Measurements from ENCODE around the gene RBM38. TPM values are rescaled to one million over a fixed set of nuclear protein-coding genes. Genes with fewer than 3 reads are reported as not detected.

Gene RBM38
- total RNA-seq, 2 donors from 2014 or later: 176 to 257 TPM

DNA sequence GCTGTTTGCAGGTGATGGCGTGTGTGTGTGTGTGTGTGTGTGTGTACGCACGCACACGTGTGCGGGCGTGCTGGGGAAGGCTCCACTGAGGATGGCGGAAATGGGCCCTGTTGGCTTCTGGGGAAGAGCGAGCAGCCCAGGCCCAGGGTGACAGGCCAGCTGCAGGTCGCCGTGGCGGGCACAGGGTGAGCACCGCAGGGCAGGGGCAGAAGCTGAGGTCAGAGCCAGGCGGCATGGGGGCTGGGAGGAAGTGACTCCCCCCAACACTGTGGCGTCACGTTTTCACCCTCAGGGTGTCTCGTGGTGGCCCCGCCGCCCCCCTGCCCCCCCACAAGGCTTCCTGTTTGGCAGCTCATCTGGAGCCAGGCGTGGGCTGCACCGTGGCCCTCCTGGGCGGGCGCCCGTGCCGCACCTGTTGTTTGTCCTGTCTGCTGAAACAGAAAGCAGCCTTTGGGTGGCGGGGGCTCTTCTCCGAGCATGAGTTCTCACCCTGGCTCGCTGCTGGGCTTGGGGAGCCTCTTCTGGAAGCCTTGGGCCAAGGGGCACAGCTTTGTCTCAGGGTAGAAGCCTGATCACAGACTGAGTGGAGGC lies 7.1 kb downstream of the RBM38 start:
- Mint-ChIP-seq H3K27me3 (no peaks in the 10 kb centered on the region), H3K4me1 (peaks cover 58% of the 10 kb centered on the region), H3K27ac (peak overlapping the region; percentile 100), H3K4me3 (peak overlapping the region; percentile 92), H3K36me3 (ENCODE audit: low read depth) (peaks cover 3% of the 10 kb centered on the region)
- DNase-seq: peak; percentile 75 to 89 (median 80)
- peak; percentile 81 for ATAC-seq
- no peaks in the 10 kb centered on the region for H3K9me3 ChIP-seq (ENCODE audit: control insufficient read depth, low read length, poor library complexity, severe bottlenecking)

DNA sequence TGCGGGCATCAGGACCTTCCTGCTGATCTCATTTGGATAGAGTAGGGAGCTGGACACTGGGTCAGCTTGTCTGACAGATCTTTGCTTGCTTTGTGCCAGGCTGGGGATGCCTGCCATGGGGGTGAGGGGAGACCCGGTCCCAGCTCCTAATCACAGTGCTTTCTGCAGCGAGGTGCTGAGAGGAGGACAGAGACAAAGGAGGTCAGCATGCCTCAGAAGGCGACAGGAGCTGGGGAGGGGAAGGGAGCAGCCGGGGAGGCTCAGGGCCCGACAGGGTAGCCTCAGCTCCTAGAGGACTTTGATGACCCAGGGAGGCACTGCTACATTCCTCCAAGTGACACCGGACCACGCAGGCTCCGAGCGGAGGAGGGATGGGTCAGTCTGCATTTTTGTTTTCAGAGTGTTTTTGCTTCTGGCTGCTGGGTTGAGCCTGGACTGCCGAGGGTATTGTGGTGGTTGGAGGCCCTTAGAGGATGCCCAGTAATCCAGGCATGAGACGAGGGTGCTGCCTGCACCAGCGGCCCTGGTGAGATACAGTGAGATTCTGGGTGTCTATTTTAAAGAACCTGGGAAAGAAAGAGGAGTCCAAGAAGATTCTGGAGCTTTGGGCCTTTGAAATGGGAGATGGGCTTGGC lies 7.8 kb downstream of the RBM38 start:
- no peak for DNase-seq
- peak overlapping the region; percentile 100 for H3K27ac Mint-ChIP-seq
- ATAC-seq: no peak
- H3K4me1 Mint-ChIP-seq: peaks cover 56% of the 10 kb centered on the region
- H3K27me3 Mint-ChIP-seq: no peaks in the 10 kb centered on the region
- peak overlapping the region; percentile 92 for H3K4me3 Mint-ChIP-seq
- H3K9me3 ChIP-seq (ENCODE audit: control insufficient read depth, low read length, poor library complexity, severe bottlenecking): no peaks in the 10 kb centered on the region
- H3K36me3 Mint-ChIP-seq (ENCODE audit: low read depth): peaks cover 3% of the 10 kb centered on the region

DNA sequence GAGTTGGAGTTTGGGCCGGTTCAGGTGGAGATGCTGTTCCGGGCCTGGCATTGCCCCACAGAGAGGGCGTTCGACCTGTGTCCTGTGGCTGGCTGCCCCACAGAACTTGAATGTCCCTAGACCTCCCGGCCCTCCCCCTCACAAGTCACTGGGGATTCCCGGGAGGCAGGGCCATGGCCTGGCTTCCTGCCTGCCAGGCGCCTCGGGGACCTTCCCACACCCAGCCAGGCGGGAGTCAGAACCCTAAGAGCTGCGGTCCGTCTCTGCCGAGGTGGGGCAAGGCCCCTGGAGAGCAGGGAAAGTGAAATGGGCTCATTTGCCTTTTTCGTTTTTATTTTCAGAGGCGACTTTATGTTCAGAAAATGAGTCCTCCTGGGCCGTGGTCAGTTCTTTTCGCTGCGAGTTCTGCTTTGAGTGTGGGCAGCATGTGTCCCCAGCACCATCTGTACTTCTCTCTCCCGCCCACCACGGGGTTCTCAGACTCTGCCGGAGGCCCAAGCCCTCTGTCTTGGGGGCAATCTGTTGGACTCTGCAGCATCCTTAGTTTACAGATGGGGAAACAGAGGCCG lies 8.5 kb downstream of the RBM38 start:
- Mint-ChIP-seq H3K27me3 (no peaks in the 10 kb centered on the region), H3K36me3 (ENCODE audit: low read depth) (peaks cover 3% of the 10 kb centered on the region), H3K27ac (peak overlapping the region; percentile 100), H3K4me3 (peak overlapping the region; percentile 92), H3K4me1 (peaks cover 50% of the 10 kb centered on the region)
- DNase-seq: peak; percentile 35 to 58 (median 47)
- no peaks in the 10 kb centered on the region for H3K9me3 ChIP-seq (ENCODE audit: control insufficient read depth, low read length, poor library complexity, severe bottlenecking)
- peak; percentile 5 for ATAC-seq

- Mint-ChIP-seq H3K4me1 (peaks cover 54% of the 10 kb centered on the region), H3K36me3 (ENCODE audit: low read depth) (peaks cover 3% of the 10 kb centered on the region), H3K27me3 (no peaks in the 10 kb centered on the region), H3K4me3 (peak overlapping the region; percentile 75), H3K27ac (peak overlapping the region; percentile 100)
- DNase-seq: no peak
- ATAC-seq: no peak
- H3K9me3 ChIP-seq (ENCODE audit: control insufficient read depth, low read length, poor library complexity, severe bottlenecking): no peaks in the 10 kb centered on the region
These were observed 9.1 kb downstream of the RBM38 start for GRCh38 chr20:57400231-57400701.

GRCh38 chr20:57400821-57401564 lies 9.8 kb downstream of the RBM38 start:
- H3K4me1 Mint-ChIP-seq: peaks cover 54% of the 10 kb centered on the region
- H3K4me3 Mint-ChIP-seq: peak overlapping the region; percentile 75

GRCh38 chr20:57401565-57401918 lies 10.3 kb downstream of the RBM38 start:
- H3K27me3 Mint-ChIP-seq: no peaks in the 10 kb centered on the region
- H3K4me3 Mint-ChIP-seq: peak overlapping the region; percentile 75
- ATAC-seq: no peak
- H3K27ac Mint-ChIP-seq: peak overlapping the region; percentile 100
- peaks cover 3% of the 10 kb centered on the region for H3K36me3 Mint-ChIP-seq (ENCODE audit: low read depth)
- DNase-seq: no peak
- no peaks in the 10 kb centered on the region for H3K9me3 ChIP-seq (ENCODE audit: control insufficient read depth, low read length, poor library complexity, severe bottlenecking)
- H3K4me1 Mint-ChIP-seq: peaks cover 51% of the 10 kb centered on the region

More at GRCh38 chr20:57400821-57401564, 9.8 kb downstream of the RBM38 start:
- H3K27ac Mint-ChIP-seq: peak overlapping the region; percentile 100
- DNase-seq (no peak), ATAC-seq (no peak)
- no peaks in the 10 kb centered on the region for H3K27me3 Mint-ChIP-seq
- H3K36me3 Mint-ChIP-seq (ENCODE audit: low read depth): peaks cover 3% of the 10 kb centered on the region
- no peaks in the 10 kb centered on the region for H3K9me3 ChIP-seq (ENCODE audit: control insufficient read depth, low read length, poor library complexity, severe bottlenecking)

DNA sequence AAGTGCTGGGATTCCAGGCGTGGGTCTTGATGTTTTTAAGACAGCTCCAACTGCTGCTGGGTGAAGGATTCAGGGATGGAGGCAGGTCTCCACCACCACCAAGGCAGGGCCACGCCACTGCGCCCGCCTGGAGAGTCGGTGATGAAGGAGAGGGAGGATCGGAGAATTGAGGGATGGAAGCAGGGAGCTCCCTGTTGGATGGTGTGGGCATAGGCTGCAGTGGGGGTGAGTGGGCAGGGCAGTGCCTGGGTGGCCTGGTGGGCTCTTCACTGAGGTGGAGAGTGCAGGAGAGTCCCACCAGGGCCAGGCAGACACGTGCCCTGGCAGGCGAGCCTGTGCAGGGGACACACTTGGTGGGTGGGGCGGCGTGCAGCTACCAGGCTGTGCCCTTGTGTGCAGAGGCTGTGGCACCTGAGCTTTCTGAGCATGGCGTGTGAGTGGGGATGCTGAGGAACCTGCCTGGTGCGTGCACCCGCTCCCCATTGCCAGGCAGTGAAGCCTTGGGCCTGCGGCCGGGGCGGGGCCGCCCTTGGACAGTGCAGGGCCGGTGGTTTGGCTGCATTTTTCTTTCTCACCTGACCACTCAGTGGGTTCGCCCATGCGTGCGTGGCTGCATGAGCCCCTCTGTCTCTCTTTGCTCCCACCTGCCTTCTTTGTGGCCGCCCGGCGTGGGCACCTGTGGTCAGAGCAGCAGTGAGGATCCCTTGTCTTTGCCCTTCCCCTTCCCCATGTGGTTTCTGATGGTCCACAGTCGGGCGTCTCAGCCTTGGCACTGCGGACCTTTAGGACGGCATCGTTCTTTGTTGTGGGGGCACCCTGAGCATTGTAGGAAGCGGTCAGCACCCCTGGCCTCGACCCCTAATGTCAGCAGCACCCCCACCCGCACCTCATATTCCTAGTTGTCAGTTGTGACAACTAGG lies 11.3 kb downstream of the RBM38 start:
- Mint-ChIP-seq H3K4me1 (peaks cover 51% of the 10 kb centered on the region), H3K4me3 (peak overlapping the region; percentile 75), H3K27ac (peak overlapping the region; percentile 100), H3K27me3 (no peaks in the 10 kb centered on the region), H3K36me3 (ENCODE audit: low read depth) (peaks cover 3% of the 10 kb centered on the region)
- DNase-seq (no peak), ATAC-seq (no peak)
- no peaks in the 10 kb centered on the region for H3K9me3 ChIP-seq (ENCODE audit: control insufficient read depth, low read length, poor library complexity, severe bottlenecking)

GRCh38 chr20:57403216-57403615 lies 12.0 kb downstream of the RBM38 start:
- peaks cover 3% of the 10 kb centered on the region for H3K36me3 Mint-ChIP-seq (ENCODE audit: low read depth)
- no peak for ATAC-seq
- no peak overlapping the region for H3K4me3 Mint-ChIP-seq
- H3K27ac Mint-ChIP-seq: peak overlapping the region; percentile 100
- H3K4me1 Mint-ChIP-seq: peaks cover 43% of the 10 kb centered on the region
- no peaks in the 10 kb centered on the region for H3K9me3 ChIP-seq (ENCODE audit: control insufficient read depth, low read length, poor library complexity, severe bottlenecking)
- H3K27me3 Mint-ChIP-seq: no peaks in the 10 kb centered on the region
- DNase-seq: no peak

DNA sequence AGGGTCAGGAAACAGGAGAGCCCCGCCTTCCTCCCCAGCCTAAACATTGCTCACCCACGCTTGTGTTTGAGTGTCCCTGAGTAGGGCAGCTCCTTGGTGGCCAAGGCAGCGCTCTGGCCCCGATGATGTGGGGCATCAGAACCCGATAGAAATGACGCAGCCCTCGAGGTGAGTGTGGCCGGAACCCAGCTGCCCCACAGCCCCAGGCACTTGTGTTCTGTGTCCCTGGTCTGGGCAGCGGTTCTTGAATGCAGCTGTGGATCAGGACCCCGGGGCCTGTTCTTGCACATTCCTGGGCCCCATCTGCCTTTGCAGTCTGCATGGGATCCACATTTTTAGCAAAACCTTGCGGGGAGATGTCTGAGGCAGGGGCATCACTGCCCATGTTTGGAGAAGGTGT lies 12.8 kb downstream of the RBM38 start:
- H3K27ac Mint-ChIP-seq: peak overlapping the region; percentile 84
- peaks cover 3% of the 10 kb centered on the region for H3K36me3 Mint-ChIP-seq (ENCODE audit: low read depth)
- peaks cover 37% of the 10 kb centered on the region for H3K4me1 Mint-ChIP-seq
- no peaks in the 10 kb centered on the region for H3K9me3 ChIP-seq (ENCODE audit: control insufficient read depth, low read length, poor library complexity, severe bottlenecking)
- no peaks in the 10 kb centered on the region for H3K27me3 Mint-ChIP-seq
- no peak for ATAC-seq
- peak overlapping the region; percentile 25 for H3K4me3 Mint-ChIP-seq
- DNase-seq: no peak

DNA sequence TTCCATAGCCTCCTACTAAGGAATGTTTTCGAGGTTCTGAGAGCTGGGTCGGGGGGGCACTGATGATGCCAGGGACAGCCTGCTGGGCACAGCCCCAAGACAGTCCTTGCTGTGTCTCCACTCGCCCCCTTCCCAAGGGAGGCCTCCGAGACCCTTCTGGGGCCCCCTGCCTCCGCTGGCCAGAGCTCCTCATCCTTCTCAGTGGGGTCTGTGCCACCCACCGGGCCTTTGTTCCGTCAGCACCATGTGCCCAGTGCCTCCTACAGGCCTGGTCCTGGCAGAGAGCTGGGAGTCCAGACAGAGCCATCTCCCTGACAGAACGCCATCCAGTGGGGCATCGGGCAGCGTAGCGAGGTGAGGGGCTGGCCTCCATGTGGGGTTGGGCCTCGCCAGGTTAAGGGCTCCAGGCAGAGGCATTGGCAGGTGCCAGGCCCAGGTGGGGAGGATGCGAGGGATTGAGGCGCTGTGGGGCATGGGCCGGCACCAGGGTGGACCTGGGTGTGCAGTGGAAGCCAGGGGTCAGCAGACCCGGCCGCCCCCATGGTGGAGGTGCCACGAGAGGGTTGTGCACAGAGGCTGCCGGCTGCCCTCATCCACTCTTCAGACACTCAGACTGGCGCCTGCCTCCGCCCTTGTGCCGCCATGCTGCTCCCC lies 13.3 kb downstream of the RBM38 start:
- peak overlapping the region; percentile 58 for H3K4me3 Mint-ChIP-seq
- DNase-seq (no peak), ATAC-seq (no peak)
- H3K4me1 Mint-ChIP-seq: peaks cover 32% of the 10 kb centered on the region
- no peaks in the 10 kb centered on the region for H3K9me3 ChIP-seq (ENCODE audit: control insufficient read depth, low read length, poor library complexity, severe bottlenecking)
- peaks cover 3% of the 10 kb centered on the region for H3K36me3 Mint-ChIP-seq (ENCODE audit: low read depth)
- peak overlapping the region; percentile 84 for H3K27ac Mint-ChIP-seq
- no peaks in the 10 kb centered on the region for H3K27me3 Mint-ChIP-seq

- peak overlapping the region; percentile 56 for H3K4me3 Mint-ChIP-seq
- peaks cover 3% of the 10 kb centered on the region for H3K36me3 Mint-ChIP-seq (ENCODE audit: low read depth)
- no peaks in the 10 kb centered on the region for H3K9me3 ChIP-seq (ENCODE audit: control insufficient read depth, low read length, poor library complexity, severe bottlenecking)
- H3K4me1 Mint-ChIP-seq: peaks cover 32% of the 10 kb centered on the region
- H3K27ac Mint-ChIP-seq: peak overlapping the region; percentile 84
- no peak for DNase-seq
- no peak for ATAC-seq
- H3K27me3 Mint-ChIP-seq: no peaks in the 10 kb centered on the region
These were observed 14.2 kb downstream of the RBM38 start for GRCh38 chr20:57405236-57406016.

Data from T-helper 17 cell (primary cell).